GM13976 (cell line): ENCODE results near the gene TBC1D2.

Experiments
- DNase-seq: peaks from one replicate; pipeline ENCODE4 v3.0.0; 2012; ENCODE audit warnings: low spot score
- CTCF ChIP-seq: IDR thresholded peaks from 2 replicates; pipeline ENCODE4 v1.5.1; 2012; ENCODE audit warnings: borderline replicate concordance, mild to moderate bottlenecking; ENCODE audit not compliant: insufficient read depth; ENCODE audit errors: extremely low read depth, missing control alignments, control extremely low read depth
- in situ Hi-C: fragments of 300-500 bp; cut with MboI; formaldehyde crosslinking; loops from one replicate; pipeline ENCODE4 v1.12.0; 2022; ENCODE audit warnings: low sequenced_read_pairs, mixed read lengths, inconsistent platforms; ENCODE audit not compliant: unreplicated experiment

Gene TBC1D2

GRCh38 chr9:98159790-98160189, 95.7 kb downstream of the TBC1D2 start:
- DNase-seq: no peak
- TF ChIP-seq CTCF: no peak
- in situ Hi-C loops: no loop called here

- no peak for TF ChIP-seq CTCF
- no peak for DNase-seq
- in situ Hi-C loops: no loop called here
Measured at GRCh38 chr9:98159301-98159700, 96.1 kb downstream of the TBC1D2 start.

GRCh38 chr9:98158071-98158831, 97.2 kb downstream of the TBC1D2 start:
- DNase-seq: no peak
- TF ChIP-seq CTCF: no peak
- in situ Hi-C loops: no loop called here

- TF ChIP-seq CTCF: no peak
- DNase-seq: no peak
- in situ Hi-C loops: no loop called here
Measured at GRCh38 chr9:98157372-98157771, 98.1 kb downstream of the TBC1D2 start.

- DNase-seq: no peak
- in situ Hi-C loops: no loop called here
Measured at GRCh38 chr9:98154678-98155077, 100.8 kb downstream of the TBC1D2 start.

GRCh38 chr9:98152526-98152925, 102.9 kb downstream of the TBC1D2 start:
- no peak for DNase-seq
- no peak for TF ChIP-seq CTCF
- in situ Hi-C loops: no loop called here

More at GRCh38 chr9:98154678-98155077, 100.8 kb downstream of the TBC1D2 start:
- no peak for TF ChIP-seq CTCF
